CD4-positive, alpha-beta T cell treated with Interleukin-6 at 100 ng/mL for 8 hours (primary cell): Measurements from ENCODE around the gene FAM89B.

Experiments
- DNase-seq: peaks from one replicate; pipeline ENCODE4 v3.0.0-alpha.2; 2020; ENCODE audit warnings: mixed read lengths, low spot score

FAM89B gene

DNA sequence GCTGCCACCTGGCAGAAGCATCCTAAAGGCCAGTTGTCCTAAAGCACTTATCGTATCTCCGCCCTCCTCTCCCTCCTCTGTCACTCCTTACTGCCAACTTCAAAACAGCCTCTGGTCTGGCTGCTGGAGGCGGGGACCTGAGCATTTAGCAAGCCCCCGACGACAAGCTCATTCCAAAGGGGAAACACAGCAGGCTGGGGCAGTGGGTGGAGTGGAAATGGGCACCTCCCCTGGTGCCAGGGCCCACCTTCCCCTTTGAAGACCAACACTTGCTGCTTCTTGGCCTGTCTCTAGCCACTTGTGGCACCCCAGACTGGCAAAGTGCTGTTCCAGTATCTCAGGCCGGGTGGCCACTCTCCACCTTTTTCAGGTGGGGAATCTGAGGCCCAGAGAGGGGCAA, 38.1 kb downstream of the FAM89B start:
- no peak for DNase-seq

GRCh38 chr11:65611028-65611757, 38.9 kb downstream of the FAM89B start:
- DNase-seq = no peak

DNA sequence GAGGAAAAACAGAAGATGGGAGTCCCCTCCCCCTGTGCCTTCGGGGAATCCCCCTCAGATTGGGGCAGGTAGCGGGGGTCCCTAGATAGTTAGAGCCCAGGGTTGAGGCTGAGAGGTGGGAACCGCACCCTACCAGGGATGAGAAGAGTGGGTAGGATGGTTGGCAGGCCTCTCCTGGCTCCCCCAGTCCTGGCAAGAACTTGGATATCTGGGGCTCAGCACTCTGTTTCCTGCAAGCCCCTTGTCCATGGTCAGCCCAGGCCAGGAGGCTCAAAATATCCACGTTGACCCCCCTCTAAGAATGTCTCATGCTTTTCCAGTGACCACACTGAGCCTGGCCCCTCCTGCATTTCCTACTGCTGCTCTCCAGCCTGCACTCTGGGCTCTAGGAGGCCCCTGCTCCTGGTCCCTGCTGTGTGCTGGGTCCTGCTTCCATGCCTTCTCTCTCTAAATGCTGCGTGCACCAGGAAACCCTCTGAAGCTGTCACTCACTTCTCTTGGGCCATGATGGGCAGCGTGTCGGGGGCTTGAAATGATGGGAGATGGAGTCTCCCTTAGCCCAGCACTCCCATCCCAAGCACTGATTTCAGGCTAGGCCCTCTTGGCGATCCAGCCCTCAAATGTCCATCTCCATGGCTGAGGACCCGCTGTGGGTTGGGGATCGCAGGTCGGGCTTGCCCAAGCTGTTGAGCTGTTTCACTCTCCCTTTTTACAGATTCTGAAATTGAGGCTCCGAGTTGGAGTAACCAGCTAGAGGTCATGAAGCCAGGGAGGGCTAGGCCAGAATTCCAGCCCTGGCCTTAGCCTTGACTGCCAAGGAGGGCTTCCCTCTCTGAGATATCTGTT, 39.6 kb downstream of the FAM89B start:
- no peak for DNase-seq

DNA sequence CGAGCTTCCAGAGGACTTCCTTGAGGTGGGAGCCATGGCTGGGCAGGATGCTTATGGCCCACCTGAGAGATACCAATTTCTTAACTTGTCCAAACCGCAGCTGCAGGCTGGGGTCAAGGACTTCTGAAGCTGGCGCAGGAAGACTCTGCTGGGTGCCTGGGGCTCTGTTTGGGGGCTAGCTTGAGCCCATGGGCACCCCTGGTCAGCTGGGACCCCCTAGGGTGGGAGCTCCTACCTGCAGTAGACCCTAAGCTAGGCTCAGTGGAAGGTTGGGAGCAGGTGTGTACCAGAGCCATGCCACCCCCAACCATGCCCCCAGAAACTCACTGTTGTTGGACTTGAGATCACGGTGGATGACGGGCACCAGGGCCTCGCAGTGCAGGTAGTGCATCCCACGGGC, 40.4 kb downstream of the FAM89B start:
- no peak for DNase-seq

- DNase-seq = no peak
Measured at GRCh38 chr11:65613091-65613928, 41.0 kb downstream of the FAM89B start.

GRCh38 chr11:65615229-65615949, 43.1 kb downstream of the FAM89B start, which contains the start of gene PCNX3:
TSS of gene PCNX3 (plus strand) at chr11:65615776. CDS start at chr11:65616312, 536 bp downstream.
- peak; percentile 100 for DNase-seq

GRCh38 chr11:65615950-65616574, 43.7 kb downstream of the FAM89B start:
- no peak for DNase-seq

GRCh38 chr11:65616575-65617001, 44.2 kb downstream of the FAM89B start:
- DNase-seq = no peak

DNA sequence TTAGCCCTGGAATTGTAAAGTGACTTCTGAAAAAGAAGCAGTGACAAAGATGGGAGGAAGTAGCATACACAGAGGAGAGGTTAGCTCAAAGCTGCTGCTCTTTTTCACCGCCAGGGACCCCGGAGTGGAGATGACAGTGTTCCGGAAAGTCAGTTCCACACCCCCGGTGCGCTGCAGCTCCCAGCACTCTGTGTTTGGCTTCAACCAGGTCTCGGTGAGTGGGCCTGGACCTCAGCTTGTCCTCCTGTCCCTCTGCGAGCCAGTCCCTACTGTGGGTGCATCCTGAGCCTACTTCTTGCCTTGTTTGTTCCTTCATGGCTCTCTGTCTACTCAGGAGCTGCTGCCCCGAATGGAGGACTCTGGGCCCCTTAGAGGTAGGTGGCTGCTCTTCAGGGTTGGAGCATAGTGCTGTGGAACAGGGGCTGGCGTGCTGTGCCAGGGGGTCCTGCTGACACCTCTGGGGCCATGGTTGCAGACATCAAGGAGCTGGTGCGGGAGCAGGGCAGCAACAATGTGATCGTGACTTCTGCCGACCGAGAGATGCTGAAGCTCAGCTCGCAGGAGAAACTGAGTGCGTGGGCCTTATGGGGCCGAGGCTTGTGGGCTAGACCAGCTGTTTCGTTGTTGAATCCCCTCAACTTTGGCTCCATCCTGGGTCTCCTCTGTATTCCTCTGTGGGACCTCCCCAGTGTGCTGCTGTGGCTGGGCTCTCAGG, 45.0 kb downstream of the FAM89B start:
- DNase-seq = no peak

DNA sequence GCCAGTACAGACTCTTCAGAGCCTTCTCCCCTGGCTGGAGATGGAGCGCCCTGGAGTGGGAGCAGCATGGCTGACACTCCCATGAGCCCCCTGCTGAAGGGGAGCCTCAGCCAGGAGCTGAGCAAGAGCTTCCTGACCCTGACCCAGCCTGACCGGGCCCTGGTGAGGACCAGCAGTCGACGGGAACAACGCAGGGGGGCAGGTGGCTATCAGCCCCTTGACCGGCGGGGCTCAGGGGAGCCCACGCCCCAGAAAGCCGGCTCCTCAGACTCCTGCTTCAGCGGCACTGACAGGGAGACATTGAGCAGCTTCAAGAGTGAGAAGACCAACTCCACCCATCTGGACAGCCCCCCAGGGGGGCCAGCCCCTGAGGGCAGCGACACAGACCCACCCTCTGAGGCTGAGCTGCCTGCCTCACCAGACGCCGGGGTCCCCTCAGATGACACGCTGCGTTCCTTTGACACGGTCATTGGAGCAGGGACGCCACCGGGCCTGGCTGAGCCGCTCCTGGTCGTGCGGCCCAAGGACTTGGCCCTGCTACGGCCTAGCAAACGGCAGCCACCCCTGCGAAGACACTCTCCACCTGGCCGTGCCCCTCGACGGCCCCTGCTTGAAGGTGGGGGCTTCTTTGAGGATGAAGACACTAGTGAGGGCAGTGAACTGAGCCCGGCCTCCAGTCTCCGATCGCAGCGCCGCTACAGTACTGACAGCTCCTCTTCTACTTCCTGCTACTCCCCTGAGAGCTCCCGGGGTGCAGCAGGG, 45.8 kb downstream of the FAM89B start:
- no peak for DNase-seq

DNA sequence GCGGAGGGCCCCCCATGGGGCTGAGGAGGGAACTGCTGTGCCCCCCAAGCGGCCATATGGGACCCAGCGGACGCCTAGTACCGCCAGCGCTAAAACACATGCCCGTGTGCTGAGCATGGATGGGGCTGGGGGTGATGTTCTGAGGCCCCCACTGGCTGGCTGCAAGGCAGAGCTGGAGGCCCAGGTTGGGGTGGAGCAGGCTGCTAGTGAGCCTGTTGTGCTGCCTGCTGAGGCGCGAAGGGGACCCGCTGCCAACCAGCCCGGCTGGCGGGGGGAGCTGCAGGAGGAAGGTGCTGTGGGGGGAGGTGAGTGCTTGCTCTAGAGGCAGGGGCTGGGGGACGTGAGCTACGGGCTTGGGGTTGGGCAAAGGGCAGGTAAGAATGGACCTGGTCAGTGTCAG, 46.4 kb downstream of the FAM89B start:
- no peak for DNase-seq

- DNase-seq = no peak
Measured at GRCh38 chr11:65619281-65619928, 47.1 kb downstream of the FAM89B start.

GRCh38 chr11:65620666-65621065, 48.3 kb downstream of the FAM89B start:
- no peak for DNase-seq

GRCh38 chr11:65621460-65621859, 49.1 kb downstream of the FAM89B start:
- DNase-seq = no peak

- DNase-seq = no peak
Measured at GRCh38 chr11:65622011-65622410, 49.7 kb downstream of the FAM89B start.

GRCh38 chr11:65623177-65623576, 50.8 kb downstream of the FAM89B start:
- no peak for DNase-seq
